GM12891 (cell line): Measurements from ENCODE around the gene MTNR1B.

Experiments
- DNase-seq: peaks from one replicate; pipeline ENCODE4 v3.0.0; 2011; ENCODE audit warnings: low spot score; ENCODE audit not compliant: insufficient read length
- FAIRE-seq: peaks from 2 replicates; lab custom pipeline; 2011; peaks lifted over from hg19 to GRCh38; lab: Jason Lieb, UNC
- PAX5 ChIP-seq: IDR thresholded peaks from 2 replicates; pipeline ENCODE4 v1.6.1; 2011; ENCODE audit warnings: low read length, moderate library complexity, mild to moderate bottlenecking; ENCODE audit not compliant: insufficient read depth, severe bottlenecking
- POLR2A ChIP-seq: IDR thresholded peaks from 2 replicates; pipeline ENCODE4 v1.6.1; 2011; ENCODE audit warnings: low read depth, low read length, control low read depth
- POLR2AphosphoS5 ChIP-seq: IDR thresholded peaks from 2 replicates; pipeline ENCODE4 v1.6.1; 2011; ENCODE audit warnings: low read depth, low read length, control low read depth
- POU2F2 ChIP-seq: IDR thresholded peaks from 2 replicates; pipeline ENCODE4 v1.6.1; 2011; ENCODE audit warnings: low read depth, mild to moderate bottlenecking, control low read depth, low read length, moderate library complexity
- SPI1 ChIP-seq: IDR thresholded peaks from 2 replicates; pipeline ENCODE4 v1.6.1; 2011; ENCODE audit warnings: low read depth, low read length, control low read depth
- TAF1 ChIP-seq: IDR thresholded peaks from 2 replicates; pipeline ENCODE4 v1.6.1; 2011; ENCODE audit warnings: low read depth, low read length, control low read depth

MTNR1B gene

DNA sequence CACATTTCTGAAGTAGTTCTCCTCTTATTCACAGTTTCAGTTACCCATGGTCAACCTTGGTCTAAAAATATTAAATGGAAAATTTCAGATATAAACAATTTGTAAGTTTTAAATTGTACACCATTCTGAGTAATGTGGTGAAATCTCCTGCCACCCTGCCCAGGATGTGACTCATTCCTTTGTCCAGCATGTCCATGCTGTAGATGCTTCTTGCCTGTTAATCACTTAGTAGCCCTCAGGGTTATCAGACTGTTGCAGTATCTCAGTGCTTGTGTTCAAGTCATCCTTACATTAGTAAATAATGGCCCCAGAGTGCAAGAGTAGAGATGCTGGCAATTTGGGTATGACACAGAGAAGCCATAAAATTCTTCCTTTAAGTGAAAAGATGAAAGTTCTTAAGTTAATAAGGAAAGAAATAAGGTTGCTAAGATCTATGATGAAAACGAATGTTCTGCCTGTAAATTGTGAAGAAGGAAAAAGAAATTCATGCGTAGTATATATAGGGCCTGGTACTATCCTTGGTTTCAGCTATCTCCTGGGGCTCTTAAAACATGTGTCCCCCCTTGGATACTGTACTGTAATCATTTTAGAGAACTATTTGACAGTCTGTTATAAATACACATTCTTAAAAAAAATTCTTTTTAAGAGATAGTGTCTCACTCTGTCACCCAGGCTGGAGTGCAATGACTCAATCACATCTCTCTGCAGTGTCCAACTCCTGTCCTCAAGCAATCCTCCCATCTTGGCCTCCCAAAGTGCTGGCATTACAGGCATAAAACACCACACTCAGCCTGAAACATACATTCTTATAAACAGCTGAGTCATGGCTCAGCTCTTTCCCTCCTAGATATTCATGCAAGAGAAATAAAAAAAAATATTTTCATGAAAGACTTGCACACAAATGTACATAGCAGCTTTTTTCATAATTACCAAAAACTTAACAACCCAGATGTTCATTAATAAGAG, 31.3 kb downstream of the MTNR1B start:
- TF ChIP-seq TAF1 = no peak
- no peak for TF ChIP-seq POU2F2
- TF ChIP-seq SPI1 = no peak
- no peak for TF ChIP-seq POLR2A
- TF ChIP-seq PAX5 = no peak
- no peak for TF ChIP-seq POLR2AphosphoS5
- DNase-seq (no peak), FAIRE-seq (no peak)

DNA sequence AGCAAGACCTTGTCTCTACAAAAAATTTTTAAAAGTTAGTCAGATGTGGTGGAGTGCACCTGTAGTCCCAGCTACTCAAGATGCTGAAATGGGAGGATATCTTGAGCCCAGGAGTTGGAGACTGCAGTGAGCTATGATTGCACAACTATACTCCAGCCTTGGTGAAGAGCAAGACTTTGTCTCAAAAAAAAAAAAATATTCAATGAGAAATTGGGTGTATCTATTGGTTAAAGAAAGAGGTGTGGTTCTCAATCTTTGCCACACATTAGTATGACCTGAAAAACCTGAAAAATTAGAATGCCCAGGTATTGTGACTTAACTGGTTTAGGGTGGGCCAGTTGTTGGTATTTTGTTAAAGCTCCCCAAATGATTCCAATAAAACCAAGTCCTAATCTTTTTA, 32.4 kb downstream of the MTNR1B start:
- FAIRE-seq (no peak), DNase-seq (no peak)
- TF ChIP-seq PAX5 = no peak
- no peak for TF ChIP-seq POLR2AphosphoS5
- TF ChIP-seq POU2F2 = no peak
- TF ChIP-seq TAF1 = no peak
- no peak for TF ChIP-seq SPI1
- no peak for TF ChIP-seq POLR2A

DNA sequence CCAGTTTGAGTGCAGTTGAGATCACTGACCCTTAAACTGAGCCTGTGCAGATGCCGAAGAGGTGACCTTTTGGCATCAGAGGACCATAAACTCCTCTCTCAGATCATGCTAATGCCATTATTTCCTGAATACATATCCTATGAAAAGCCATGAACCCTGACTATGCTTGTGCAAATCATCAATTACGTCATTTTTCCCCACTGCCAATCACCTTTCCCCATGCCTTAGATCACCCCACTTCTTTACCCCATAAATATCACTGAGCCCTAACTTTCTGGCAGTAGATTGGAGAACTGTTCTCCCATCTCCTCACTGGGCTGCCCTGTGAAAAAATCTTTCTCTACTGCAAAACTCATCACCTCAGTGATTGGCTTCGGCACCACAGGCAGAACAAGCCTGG, 32.9 kb downstream of the MTNR1B start:
- DNase-seq (no peak), FAIRE-seq (no peak)
- no peak for TF ChIP-seq POU2F2
- TF ChIP-seq PAX5 = no peak
- no peak for TF ChIP-seq POLR2AphosphoS5

DNA sequence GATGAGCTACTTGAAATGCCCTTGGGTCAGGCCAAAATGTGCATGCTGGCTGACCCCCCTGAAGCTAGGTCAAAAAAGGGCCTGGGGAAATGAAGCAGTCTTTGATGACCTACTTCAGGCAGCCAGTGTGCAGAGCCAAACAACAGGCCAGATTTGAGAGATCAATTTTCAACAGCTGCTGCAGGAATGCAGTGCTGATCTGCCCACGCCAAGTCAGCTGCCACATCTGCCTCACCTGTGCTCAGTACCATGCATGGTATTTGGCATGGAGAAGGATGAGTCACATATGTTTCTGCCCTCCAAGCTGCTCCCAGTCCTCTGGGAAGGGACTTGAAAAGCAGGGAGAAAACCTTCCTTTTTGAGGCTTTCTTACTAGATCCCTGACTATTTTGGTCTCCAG, 35.8 kb downstream of the MTNR1B start:
- FAIRE-seq (no peak), DNase-seq (no peak)
- TF ChIP-seq POLR2AphosphoS5 = no peak
- TF ChIP-seq PAX5 = no peak
- no peak for TF ChIP-seq POLR2A
- no peak for TF ChIP-seq TAF1
- no peak for TF ChIP-seq POU2F2
- TF ChIP-seq SPI1 = no peak

DNA sequence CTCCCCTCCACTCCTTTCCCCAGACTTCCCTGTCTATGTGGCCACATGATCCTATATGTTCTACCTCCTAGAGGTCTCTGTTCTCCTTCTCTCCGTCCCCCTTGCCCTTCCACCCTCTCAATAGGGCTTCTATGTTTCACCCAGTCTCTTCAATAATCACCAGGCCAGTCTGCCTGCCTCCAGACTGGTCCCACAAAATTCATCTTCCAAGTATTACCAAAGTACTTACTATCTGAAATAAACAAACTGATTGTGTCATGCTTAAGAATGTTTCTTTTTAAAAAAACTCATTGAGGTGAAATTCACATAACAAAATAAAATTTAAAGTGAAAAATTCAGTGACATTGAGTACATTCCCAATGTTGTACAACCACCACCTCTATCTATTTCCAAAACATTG, 44.2 kb downstream of the MTNR1B start:
- DNase-seq (no peak), FAIRE-seq (no peak)
- TF ChIP-seq TAF1 (no peak), POLR2AphosphoS5 (no peak), SPI1 (no peak)

DNA sequence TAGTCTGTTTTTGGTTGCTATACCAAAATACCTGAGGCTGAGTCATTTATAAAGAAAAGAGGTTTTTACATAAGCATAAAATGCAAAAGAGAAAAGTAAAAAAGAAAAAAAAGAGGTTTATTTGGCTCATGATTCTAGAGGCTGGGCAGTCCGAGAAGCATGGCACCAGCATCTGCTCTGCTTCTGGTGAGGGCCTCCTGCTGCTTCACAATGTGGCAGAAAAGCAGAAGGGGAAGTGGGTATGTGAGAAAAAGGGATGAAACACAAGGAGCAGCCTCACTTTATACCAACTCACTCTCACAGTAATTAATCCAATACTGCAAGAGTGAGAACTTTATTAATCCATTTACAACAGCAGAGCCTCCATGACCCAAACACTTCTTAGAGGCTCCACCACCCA, 47.1 kb downstream of the MTNR1B start:
- FAIRE-seq (no peak), DNase-seq (no peak)
- TF ChIP-seq POLR2A = no peak
- no peak for TF ChIP-seq PAX5
- TF ChIP-seq TAF1 = no peak

DNA sequence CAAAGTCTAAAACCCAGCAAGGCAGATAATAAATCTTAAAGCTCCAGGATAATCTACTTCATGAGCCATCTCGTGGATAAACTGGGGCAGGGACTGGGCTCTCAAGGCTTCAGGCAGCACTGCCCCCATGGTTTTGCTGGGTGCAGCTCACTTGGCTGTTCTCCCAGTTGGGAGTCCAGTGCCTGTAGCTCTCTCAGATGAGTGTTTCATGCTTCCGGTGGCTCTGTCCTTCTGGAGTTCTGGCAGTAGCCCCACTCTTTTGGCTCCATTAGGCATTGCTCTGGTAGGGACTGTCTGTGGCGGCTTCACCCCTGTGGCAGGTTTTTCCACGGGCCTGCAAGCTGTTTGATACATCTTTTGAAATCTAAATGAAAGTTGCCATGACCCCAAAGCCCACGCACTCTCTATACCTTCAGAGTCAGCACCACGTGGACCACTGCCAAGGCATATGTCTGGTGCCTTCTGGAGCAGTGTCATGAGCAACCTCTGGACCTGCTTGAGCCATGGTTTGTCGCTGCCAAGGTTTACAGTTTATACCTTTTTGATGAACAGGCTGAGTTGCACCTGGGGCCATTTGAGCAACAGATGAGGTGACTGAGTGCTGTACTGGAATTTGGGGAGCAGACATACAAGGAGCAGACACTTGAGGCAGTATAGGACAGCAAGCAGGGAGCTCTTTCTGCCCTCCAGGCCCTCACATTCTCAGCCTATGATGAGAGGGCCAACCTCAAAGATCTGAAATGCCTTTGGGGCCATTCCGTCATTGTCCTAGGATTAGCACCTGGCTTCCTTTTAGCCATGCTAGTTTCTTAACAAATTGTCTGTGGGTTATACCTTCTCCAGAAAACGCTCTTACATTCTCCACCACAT, 48.6 kb downstream of the MTNR1B start:
- TF ChIP-seq POLR2A = no peak
- TF ChIP-seq POU2F2 = no peak
- TF ChIP-seq PAX5 = no peak
- no peak for TF ChIP-seq SPI1
- TF ChIP-seq POLR2AphosphoS5 = no peak
- no peak for TF ChIP-seq TAF1
- FAIRE-seq = no peak
- DNase-seq = no peak

DNA sequence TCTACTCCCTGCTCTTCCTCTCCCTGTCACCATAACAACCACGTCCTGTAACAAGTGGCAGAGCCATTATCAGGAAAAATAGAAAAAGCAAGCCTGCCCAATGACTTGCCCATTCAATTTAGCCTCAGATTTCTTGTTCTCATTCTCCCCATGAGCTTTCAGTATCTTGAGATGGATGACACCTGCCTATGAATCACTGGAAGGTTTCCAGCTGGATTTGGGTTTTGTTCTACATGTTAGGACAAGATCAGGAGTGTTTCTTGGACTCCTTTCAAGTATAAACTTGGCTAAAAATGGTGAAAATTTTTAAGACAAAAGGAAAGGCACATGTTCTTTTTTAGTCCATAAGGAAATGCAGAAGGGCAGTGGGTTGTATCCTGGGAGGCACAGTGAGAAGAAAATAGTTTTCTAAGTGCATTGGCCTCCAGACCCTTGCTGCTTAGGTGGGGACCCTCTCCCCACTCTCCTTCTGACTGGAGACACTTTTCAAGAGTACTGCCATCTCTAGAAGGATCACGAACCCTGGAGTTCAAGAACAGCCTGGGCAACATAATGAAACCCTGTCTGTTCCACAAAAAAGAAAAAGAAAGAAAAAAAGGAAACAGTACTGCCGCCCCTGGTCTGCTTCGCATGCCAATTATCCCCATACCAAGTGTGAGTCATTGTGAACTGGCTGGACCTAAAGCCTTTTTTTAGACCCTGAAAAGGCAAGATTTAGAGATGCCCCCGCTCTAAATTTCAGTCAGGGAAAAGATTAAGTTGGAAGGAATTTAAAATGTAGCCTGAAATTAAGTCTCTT, 51.0 kb downstream of the MTNR1B start:
- no peak for DNase-seq
- no peak for TF ChIP-seq SPI1
- TF ChIP-seq TAF1 = no peak
- no peak for TF ChIP-seq PAX5
- TF ChIP-seq POU2F2 = no peak
- no peak for TF ChIP-seq POLR2A
- no peak for FAIRE-seq

DNA sequence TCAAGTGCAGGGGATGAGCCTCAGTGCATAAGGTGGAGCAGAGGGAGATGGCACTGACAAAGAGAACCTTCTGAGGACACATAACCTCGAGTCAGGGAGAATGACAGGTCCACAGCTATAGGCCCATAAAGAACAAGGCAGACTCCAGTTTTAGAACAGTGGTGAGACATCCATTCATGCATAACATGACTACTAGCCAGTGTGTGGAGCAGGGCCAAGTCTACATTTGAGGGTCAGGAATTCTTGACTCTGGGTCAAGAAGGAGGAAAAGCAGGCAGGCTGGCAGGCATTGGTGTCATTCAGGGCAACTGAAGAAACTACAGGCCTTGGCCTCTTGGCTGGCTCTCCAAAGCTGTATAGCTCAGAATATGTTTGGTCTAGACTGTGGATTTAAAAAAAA, 54.9 kb downstream of the MTNR1B start:
- TF ChIP-seq PAX5 (no peak), POLR2AphosphoS5 (no peak)
- FAIRE-seq (no peak), DNase-seq (no peak)
